Measurements from ENCODE around the gene MOCOS.

The MOCOS gene

GRCh38 chr18:36179562-36180355, 7.5 kb upstream of the MOCOS start:
- no peak for DNase-seq (ENCODE audit: extremely low read depth in 1 of 2, low read depth in 1 of 2)

GRCh38 chr18:36181441-36181840, 5.9 kb upstream of the MOCOS start:
- no peak for DNase-seq (ENCODE audit: extremely low read depth in 1 of 2, low read depth in 1 of 2)

GRCh38 chr18:36181898-36182506, 5.3 kb upstream of the MOCOS start:
- DNase-seq (ENCODE audit: extremely low read depth in 1 of 2, low read depth in 1 of 2): no peak

DNA sequence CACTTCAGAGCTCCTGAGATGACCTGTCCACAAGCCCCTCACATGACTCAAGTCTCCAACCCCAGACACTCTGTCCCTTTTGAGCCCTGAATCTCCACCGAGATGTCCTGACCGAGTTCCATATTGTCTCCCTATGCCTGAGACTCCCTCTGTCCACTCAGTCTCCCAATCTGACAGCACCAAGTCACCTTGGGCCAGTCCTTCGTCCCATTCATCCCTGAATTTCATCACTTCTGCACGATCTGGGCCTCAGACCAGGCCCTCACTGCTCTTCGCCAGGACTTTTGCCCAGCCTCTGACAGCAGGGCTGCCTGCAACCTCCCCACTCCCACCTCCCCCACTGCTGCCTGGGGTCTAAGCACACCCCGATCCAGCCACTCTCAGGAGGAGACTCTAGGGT, 4.3 kb upstream of the MOCOS start:
- no peak for DNase-seq (ENCODE audit: extremely low read depth in 1 of 2, low read depth in 1 of 2)

GRCh38 chr18:36183987-36184386, 3.3 kb upstream of the MOCOS start:
- no peak for DNase-seq (ENCODE audit: extremely low read depth in 1 of 2, low read depth in 1 of 2)

DNA sequence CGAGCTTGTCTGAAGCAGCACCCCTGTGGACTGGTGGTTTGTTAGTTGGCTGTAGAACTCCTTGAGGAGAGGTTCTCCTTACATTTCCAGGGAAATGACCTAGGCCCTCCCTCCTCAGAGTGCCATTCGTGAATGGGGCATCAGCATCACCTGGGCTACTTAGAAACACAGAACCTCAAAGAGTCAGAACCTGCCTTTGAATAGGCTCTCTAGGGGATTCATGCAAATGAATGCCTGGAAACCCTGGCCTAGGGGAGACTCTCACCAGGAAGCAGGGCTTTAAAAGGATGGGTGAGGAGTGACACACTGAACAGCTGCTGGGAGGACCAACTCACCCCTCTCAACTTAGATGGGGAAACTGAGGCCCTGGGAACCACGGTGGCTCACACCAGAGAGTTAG, 2.1 kb upstream of the MOCOS start:
- no peak for DNase-seq (ENCODE audit: extremely low read depth in 1 of 2, low read depth in 1 of 2)

DNA sequence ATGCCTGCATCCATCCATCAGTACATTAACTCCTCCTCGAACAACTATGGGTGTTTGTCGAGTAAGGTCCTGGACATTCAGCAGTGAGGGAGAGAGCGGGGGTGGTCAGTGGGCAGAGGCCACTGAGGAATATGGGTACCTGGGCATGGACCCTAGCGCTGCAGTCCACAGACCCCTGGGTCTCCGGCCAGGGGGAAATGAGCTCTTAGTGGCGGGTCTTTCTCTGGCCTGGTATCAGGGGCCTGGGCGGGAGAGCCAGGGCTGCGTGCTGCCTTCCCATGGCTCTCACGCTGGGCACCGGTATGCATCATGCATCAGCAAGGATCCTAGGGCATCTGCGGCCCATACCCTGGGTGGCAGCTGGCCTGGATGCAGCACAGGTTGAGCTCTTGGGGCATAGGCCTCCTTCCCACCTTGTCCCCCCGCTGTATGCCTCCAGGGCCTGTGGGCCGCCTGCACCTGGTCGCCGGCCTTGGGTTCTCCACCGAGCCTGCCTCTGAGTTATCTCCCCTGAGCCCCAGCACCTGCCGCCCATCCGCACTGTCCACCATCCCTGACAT, 1.3 kb upstream of the MOCOS start:
- no peak for DNase-seq (ENCODE audit: extremely low read depth in 1 of 2, low read depth in 1 of 2)

DNA sequence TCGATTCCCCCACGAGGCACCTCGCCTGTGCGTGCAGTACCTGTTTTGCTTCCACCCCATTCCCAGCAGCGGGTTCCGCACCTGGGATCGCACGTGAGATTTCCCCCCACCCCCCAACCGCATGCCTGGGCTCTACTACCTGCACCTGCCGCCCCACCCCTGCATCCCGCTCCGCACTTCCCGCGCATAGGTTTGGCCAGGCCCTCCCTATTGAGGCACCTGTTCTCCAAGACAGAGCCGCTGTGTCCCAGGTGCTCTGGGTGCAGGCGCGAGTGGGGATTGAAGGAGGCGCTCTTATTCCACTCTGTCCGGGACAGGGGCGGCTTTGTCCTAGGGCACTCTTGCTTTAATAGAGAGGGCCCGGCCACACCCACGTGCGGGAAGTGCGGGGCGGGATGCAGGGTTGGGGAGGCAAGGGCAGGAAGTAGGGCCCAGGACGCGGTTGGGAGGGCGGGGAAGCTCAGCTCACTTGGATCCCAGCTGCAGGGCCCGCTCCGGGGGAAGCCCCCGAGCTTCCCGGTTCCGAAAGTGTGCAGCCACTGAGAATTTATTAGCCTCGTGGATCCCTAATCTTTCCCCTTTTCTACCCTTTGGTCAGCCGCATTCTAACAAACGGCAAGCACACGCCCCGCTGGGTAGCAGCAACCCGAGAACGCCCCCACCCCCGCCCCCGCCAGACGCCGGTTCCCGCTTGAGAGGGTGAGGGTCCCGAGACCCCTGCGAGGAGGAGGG, 670 bp upstream of the MOCOS start:
- DNase-seq (ENCODE audit: extremely low read depth in 1 of 2, low read depth in 1 of 2): no peak

DNA sequence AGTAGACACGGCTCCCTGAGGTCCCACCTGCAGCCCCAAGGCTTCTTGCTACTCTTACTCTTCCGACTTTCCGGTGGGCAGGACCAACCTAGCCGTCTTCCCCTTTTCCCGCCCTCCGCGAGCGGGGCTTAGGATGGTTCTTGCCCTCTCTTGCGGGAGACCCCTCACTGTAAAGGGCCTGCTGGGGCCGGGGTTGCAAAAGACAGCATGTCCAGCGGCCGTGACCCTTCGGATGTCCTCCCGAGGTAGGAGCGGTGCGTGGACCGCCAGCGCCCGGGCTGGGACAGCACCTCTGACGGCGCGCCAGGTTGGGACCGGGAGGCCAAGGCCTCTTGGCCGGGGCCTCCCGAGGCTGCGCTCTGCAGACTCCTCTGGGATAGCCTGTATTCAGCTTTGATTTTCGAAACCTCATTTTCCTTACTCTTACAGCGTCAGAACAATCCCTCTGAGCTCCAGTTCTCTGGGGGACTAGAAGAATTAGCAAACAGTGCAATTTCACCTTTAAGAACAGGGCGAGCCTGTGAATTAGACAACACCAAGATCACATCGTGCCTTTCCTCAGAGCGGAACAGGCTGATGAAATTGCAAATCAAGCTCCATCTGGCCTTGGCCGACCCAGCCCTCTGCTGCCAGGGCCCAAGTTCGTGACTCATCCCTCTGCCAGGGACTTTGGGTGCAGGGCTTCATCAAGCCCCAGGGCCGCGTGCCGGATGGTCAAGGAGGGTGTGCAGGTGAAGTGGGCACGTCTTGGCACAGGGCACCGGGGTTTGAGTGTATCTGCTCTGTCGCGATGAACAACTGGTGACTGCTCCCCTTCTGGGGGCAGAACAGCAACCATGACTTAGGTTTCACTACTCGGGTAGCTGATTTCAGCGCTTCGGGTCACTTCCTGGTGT, 777 bp downstream of the MOCOS start:
- DNase-seq (ENCODE audit: extremely low read depth in 1 of 2, low read depth in 1 of 2): no peak

DNA sequence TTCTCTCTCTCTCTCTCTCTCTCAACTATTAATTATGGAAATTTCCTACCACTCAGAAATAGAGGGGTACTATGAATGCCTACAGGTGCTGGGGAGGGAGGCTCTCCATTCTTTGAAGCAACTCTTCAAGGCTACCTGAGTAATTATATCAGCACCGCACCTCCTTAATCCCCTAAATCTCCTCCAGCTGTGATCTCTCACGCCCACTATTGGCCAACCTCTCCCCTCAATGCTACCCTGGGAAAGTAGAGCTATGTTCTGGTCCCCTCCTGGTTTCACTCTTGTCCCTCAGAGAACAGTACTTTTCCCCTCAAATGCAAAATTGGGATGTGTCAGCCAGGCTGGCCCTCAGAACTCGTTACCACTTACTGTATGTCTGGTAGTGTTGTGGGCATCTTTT, 1.6 kb downstream of the MOCOS start:
- no peak for DNase-seq (ENCODE audit: extremely low read depth in 1 of 2, low read depth in 1 of 2)

DNA sequence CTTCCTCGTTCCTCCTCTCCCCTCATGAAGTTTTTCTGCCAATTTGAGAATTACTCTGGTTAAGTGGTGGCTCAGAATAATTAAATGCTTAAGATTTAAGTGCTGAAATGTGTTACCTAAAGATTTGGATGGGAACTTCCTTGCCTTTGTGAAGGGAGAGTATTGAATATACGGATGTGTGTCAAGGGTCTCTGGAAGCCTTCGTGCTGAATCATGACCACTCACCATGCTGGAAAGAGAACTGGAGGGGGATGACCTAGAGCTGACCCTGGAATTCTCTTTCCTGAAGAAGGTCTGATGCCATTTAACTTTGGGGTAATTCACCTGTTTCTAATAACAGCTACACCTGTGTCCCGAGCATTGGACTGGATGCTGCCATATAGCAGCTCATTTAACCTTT, 2.2 kb downstream of the MOCOS start:
- DNase-seq (ENCODE audit: extremely low read depth in 1 of 2, low read depth in 1 of 2): no peak

DNA sequence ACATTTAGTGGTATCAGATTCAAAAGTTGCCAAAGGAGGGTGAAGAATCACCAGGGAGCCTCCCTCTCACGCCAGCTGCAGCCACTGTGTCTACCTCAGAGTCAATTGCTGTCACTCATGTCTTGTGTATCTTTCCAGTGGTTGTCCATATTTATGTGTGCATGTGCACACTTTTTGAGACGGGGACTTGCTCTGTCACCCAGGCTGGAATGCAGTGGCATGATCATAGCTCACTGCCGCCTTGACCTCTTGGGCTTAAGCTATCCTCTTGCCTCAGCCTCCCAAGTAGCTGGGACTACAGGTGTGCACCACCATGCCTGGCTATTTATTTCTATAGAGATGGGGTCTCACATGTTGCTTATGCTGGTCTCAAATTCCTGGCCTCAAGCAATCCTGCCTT, 4.0 kb downstream of the MOCOS start:
- no peak for DNase-seq (ENCODE audit: extremely low read depth in 1 of 2, low read depth in 1 of 2)

GRCh38 chr18:36191711-36192110, 4.4 kb downstream of the MOCOS start:
- DNase-seq (ENCODE audit: extremely low read depth in 1 of 2, low read depth in 1 of 2): no peak

- DNase-seq (ENCODE audit: extremely low read depth in 1 of 2, low read depth in 1 of 2): no peak
Measured at GRCh38 chr18:36194600-36195315, 7.5 kb downstream of the MOCOS start.

- DNase-seq (ENCODE audit: extremely low read depth in 1 of 2, low read depth in 1 of 2): no peak
Measured at GRCh38 chr18:36195427-36196122, 8.3 kb downstream of the MOCOS start.

- DNase-seq (ENCODE audit: extremely low read depth in 1 of 2, low read depth in 1 of 2): no peak
Measured at GRCh38 chr18:36196238-36196995, 9.1 kb downstream of the MOCOS start.

GRCh38 chr18:36197511-36198166, 10.3 kb downstream of the MOCOS start:
- DNase-seq (ENCODE audit: extremely low read depth in 1 of 2, low read depth in 1 of 2): no peak

- DNase-seq (ENCODE audit: extremely low read depth in 1 of 2, low read depth in 1 of 2): no peak
Measured at GRCh38 chr18:36199691-36200295, 12.5 kb downstream of the MOCOS start.
